ENCODE measurements around the gene PARD6G. TPM values are rescaled to one million over a fixed set of nuclear protein-coding genes. Genes with fewer than 3 reads are reported as not detected.
A peak's percentile ranks its signal among the peaks of the same experiment; 100 is the strongest.

The PARD6G gene
- total RNA-seq, 2 donors from 2014 or later = 3.9 to 4.1 TPM

GRCh38 chr18:80180778-80181564, 66.3 kb downstream of the PARD6G start:
- no peak for ATAC-seq
- intact Hi-C loops (cut with DNase I) = no loop called here
- DNase-seq = no peak

- DNase-seq (no peak), ATAC-seq (no peak)
- intact Hi-C loops (cut with DNase I) = no loop called here
Measured at GRCh38 chr18:80179857-80180558, 67.3 kb downstream of the PARD6G start.

GRCh38 chr18:80178935-80179818, 68.1 kb downstream of the PARD6G start:
- ATAC-seq (no peak), DNase-seq (no peak)
- intact Hi-C loops (cut with DNase I) = no loop called here

GRCh38 chr18:80177128-80177527, 70.2 kb downstream of the PARD6G start:
- DNase-seq (no peak), ATAC-seq (no peak)
- intact Hi-C loops (cut with DNase I) = no loop called here

- ATAC-seq (no peak), DNase-seq (no peak)
- intact Hi-C loops (cut with DNase I) = no loop called here
Measured at GRCh38 chr18:80176334-80177073, 70.8 kb downstream of the PARD6G start.

- DNase-seq (no peak), ATAC-seq (no peak)
- intact Hi-C loops (cut with DNase I) = no loop called here
Measured at GRCh38 chr18:80175451-80176204, 71.7 kb downstream of the PARD6G start.

- DNase-seq (no peak), ATAC-seq (no peak)
- intact Hi-C loops (cut with DNase I) = no loop called here
Measured at GRCh38 chr18:80173060-80173459, 74.3 kb downstream of the PARD6G start.

GRCh38 chr18:80172056-80172455, 75.3 kb downstream of the PARD6G start:
- ATAC-seq (no peak), DNase-seq (no peak)
- intact Hi-C loops (cut with DNase I) = no loop called here

GRCh38 chr18:80171054-80171872, 76.1 kb downstream of the PARD6G start:
- ATAC-seq (peak; percentile 78 to 82), DNase-seq (peak; percentile 62)
- intact Hi-C loops (cut with DNase I) = no loop called here

GRCh38 chr18:80170395-80171053, 76.8 kb downstream of the PARD6G start:
- ATAC-seq (no peak), DNase-seq (no peak)
- intact Hi-C loops (cut with DNase I) = no loop called here

- intact Hi-C loops (cut with DNase I) = no loop called here
- ATAC-seq (no peak), DNase-seq (no peak)
Measured at GRCh38 chr18:80169607-80170006, 77.7 kb downstream of the PARD6G start.

- no peak for DNase-seq
Measured at GRCh38 chr18:80168982-80169381, 78.3 kb downstream of the PARD6G start.

GRCh38 chr18:80168346-80168745, 79.0 kb downstream of the PARD6G start:
- intact Hi-C loops (cut with DNase I) = no loop called here
- no peak for DNase-seq
- ATAC-seq = no peak

More at GRCh38 chr18:80168982-80169381, 78.3 kb downstream of the PARD6G start:
- ATAC-seq = no peak
- intact Hi-C loops (cut with DNase I) = no loop called here

GRCh38 chr18:80167931-80168330, 79.4 kb downstream of the PARD6G start:
- intact Hi-C loops (cut with DNase I) = no loop called here
- ATAC-seq (no peak), DNase-seq (no peak)

GRCh38 chr18:80167331-80167730, 80.0 kb downstream of the PARD6G start:
- DNase-seq (no peak), ATAC-seq (no peak)
- intact Hi-C loops (cut with DNase I) = no loop called here

GRCh38 chr18:80166725-80167124, 80.6 kb downstream of the PARD6G start:
- DNase-seq = no peak
- intact Hi-C loops (cut with DNase I) = no loop called here
- ATAC-seq = no peak

- ATAC-seq (no peak), DNase-seq (no peak)
- intact Hi-C loops (cut with DNase I) = no loop called here
Measured at GRCh38 chr18:80166240-80166639, 81.1 kb downstream of the PARD6G start.
